Fibroblast of the aortic adventitia (primary cell): ENCODE results near the gene C22orf39. TPM values are rescaled to one million over a fixed set of nuclear protein-coding genes. Genes with fewer than 3 reads are reported as not detected.
A peak's percentile ranks its signal among the peaks of the same experiment; 100 is the strongest.
"Not testable (repeated sequence)": the region's sequence is repeated elsewhere in the genome, so short reads cannot be mapped to it uniquely, and the experiment has no call there.

ENCODE experiments used
- DNase-seq: peaks from one replicate; pipeline ENCODE4 v3.0.0-alpha.2; 2010; ENCODE audit warnings: low read depth
- H3K4me3 ChIP-seq: 2 replicates; pipeline ENCODE4 v1.5.1; 2011; ENCODE audit warnings: low read depth, mild to moderate bottlenecking, control low read depth, low read length, moderate library complexity
- CTCF ChIP-seq: IDR thresholded peaks from 2 replicates; pipeline ENCODE4 v1.5.1; 2011; ENCODE audit warnings: mild to moderate bottlenecking, low read length, control low read depth, inconsistent platforms; ENCODE audit not compliant: insufficient read depth
- total RNA-seq: library from RNA; depleted of rRNA; stranded (reverse); fragments of >200 nt; gene quantifications from 2 replicates; pipeline ENCODE4 v1.2.3, GENCODE V29; 2012; ENCODE audit warnings: low replicate concordance

The C22orf39 gene
- total RNA-seq, 1 donor = 10.5 TPM

- H3K4me3 ChIP-seq = peak overlapping the region; percentile 82
- TF ChIP-seq CTCF = no peak
- no peak for DNase-seq
Observed at GRCh38 chr22:19446603-19447329, 745 bp downstream of the C22orf39 start.

GRCh38 chr22:19445279-19445982 lies 2.1 kb downstream of the C22orf39 start:
- H3K4me3 ChIP-seq, DNase-seq: not testable (repeated sequence)

- TF ChIP-seq CTCF = no peak
- H3K4me3 ChIP-seq = no peak overlapping the region
- DNase-seq = no peak
Observed at GRCh38 chr22:19443544-19444211, 3.8 kb downstream of the C22orf39 start.

GRCh38 chr22:19442166-19442565 lies 5.3 kb downstream of the C22orf39 start:
- no peak overlapping the region for H3K4me3 ChIP-seq
- no peak for DNase-seq
- no peak for TF ChIP-seq CTCF

- DNase-seq = no peak
- TF ChIP-seq CTCF = no peak
- H3K4me3 ChIP-seq = no peak overlapping the region
Observed at GRCh38 chr22:19440411-19441195, 6.9 kb downstream of the C22orf39 start.

- no peak for TF ChIP-seq CTCF
- H3K4me3 ChIP-seq = no peak overlapping the region
- DNase-seq = no peak
Observed at GRCh38 chr22:19438298-19438697, 9.2 kb downstream of the C22orf39 start.

GRCh38 chr22:19436444-19437161 lies 10.9 kb downstream of the C22orf39 start:
- H3K4me3 ChIP-seq, DNase-seq: not testable (repeated sequence)
